SJSA1 (cell line): ENCODE results near the gene CASTOR1. TPM values are rescaled to one million over a fixed set of nuclear protein-coding genes. Genes with fewer than 3 reads are reported as not detected.

ENCODE experiments used
- DNase-seq, 2 experiments: peaks; one replicate each; pipeline ENCODE4 v3.0.0-alpha.2; 2015 to 2020; ENCODE audit warnings: low spot score in 2 of 2, low read depth in 1 of 2
- H3K27ac ChIP-seq: fragments of 250-450 bp; sonication (Bioruptor Pico); 2 replicates; pipeline ENCODE4 v1.5.1; 2020; ENCODE audit warnings: mild to moderate bottlenecking, moderate library complexity
- H3K27me3 ChIP-seq: fragments of 250-450 bp; sonication (Bioruptor Pico); replicated peaks from 2 replicates; pipeline ENCODE4 v1.5.1; 2020; ENCODE audit warnings: mild to moderate bottlenecking, moderate library complexity
- H3K36me3 ChIP-seq: fragments of 250-450 bp; sonication (Bioruptor Pico); 2 replicates; pipeline ENCODE4 v1.5.1; 2020; ENCODE audit warnings: mild to moderate bottlenecking
- H3K4me1 ChIP-seq: fragments of 250-450 bp; sonication (Bioruptor Pico); replicated peaks from 2 replicates; pipeline ENCODE4 v1.6.1; 2021; ENCODE audit warnings: mild to moderate bottlenecking
- H3K4me3 ChIP-seq: fragments of 250-450 bp; sonication (Bioruptor Pico); 2 replicates; pipeline ENCODE4 v1.5.1; 2020; ENCODE audit warnings: mild to moderate bottlenecking
- H3K9me3 ChIP-seq: fragments of 250-450 bp; sonication (Bioruptor Pico); replicated peaks from 2 replicates; pipeline ENCODE4 v1.5.1; 2020; ENCODE audit warnings: mild to moderate bottlenecking
- total RNA-seq: library from RNA; depleted of rRNA; stranded (reverse); fragments of >200 nt; shearing (Covaris generic); gene quantifications from 2 replicates; pipeline ENCODE4 v1.2.3, GENCODE V29; 2014

CASTOR1 gene
- total RNA-seq, 1 experiment from 2014 or later, result 9.1 TPM

- DNase-seq, result peak; percentile 45 to 69
- no peak overlapping the region for H3K27ac ChIP-seq
- no peak overlapping the region for H3K4me3 ChIP-seq
- H3K27me3 ChIP-seq, result no peaks in the 10 kb centered on the region
- peaks cover 54% of the 10 kb centered on the region for H3K4me1 ChIP-seq
- peaks cover 9% of the 10 kb centered on the region; the same call in 1 of the 2 replicates for H3K36me3 ChIP-seq
- no peaks in the 10 kb centered on the region for H3K9me3 ChIP-seq
These were observed 22.7 kb upstream of the CASTOR1 start for GRCh38 chr22:30312053-30312452.

GRCh38 chr22:30310881-30311771 lies 21.8 kb upstream of the CASTOR1 start:
- no peak for DNase-seq
- no peak overlapping the region for H3K4me3 ChIP-seq
- H3K27ac ChIP-seq, result no peak overlapping the region
- peaks cover 12% of the 10 kb centered on the region; the same call in 1 of the 2 replicates for H3K36me3 ChIP-seq
- H3K4me1 ChIP-seq, result peaks cover 50% of the 10 kb centered on the region
- H3K9me3 ChIP-seq, result no peaks in the 10 kb centered on the region
- no peaks in the 10 kb centered on the region for H3K27me3 ChIP-seq

- Histone ChIP-seq H3K9me3 (no peaks in the 10 kb centered on the region), H3K4me1 (peaks cover 42% of the 10 kb centered on the region), H3K4me3 (no peak overlapping the region), H3K27ac (no peak overlapping the region), H3K27me3 (no peaks in the 10 kb centered on the region), H3K36me3 (0 out of 2 replicates have a peak, but pooled peaks cover 7% of the 10 kb centered on the region)
- no peak for DNase-seq
These were observed 20.8 kb upstream of the CASTOR1 start for GRCh38 chr22:30309951-30310741.

- peaks cover 27% of the 10 kb centered on the region for H3K4me1 ChIP-seq
- H3K36me3 ChIP-seq, result peaks cover 11% of the 10 kb centered on the region; the same call in 1 of the 2 replicates
- no peaks in the 10 kb centered on the region for H3K9me3 ChIP-seq
- H3K4me3 ChIP-seq, result no peak overlapping the region
- DNase-seq, result no peak
- no peaks in the 10 kb centered on the region for H3K27me3 ChIP-seq
- H3K27ac ChIP-seq, result no peak overlapping the region
These were observed 19.4 kb upstream of the CASTOR1 start for GRCh38 chr22:30308518-30309230.

- no peaks in the 10 kb centered on the region for H3K9me3 ChIP-seq
- H3K4me1 ChIP-seq, result peaks cover 26% of the 10 kb centered on the region
These were observed 18.8 kb upstream of the CASTOR1 start for GRCh38 chr22:30308093-30308492.

GRCh38 chr22:30307041-30307574 lies 17.8 kb upstream of the CASTOR1 start:
- H3K27ac ChIP-seq, result no peak overlapping the region
- no peak overlapping the region for H3K4me3 ChIP-seq
- peaks cover 23% of the 10 kb centered on the region for H3K36me3 ChIP-seq
- no peaks in the 10 kb centered on the region for H3K9me3 ChIP-seq
- H3K27me3 ChIP-seq, result no peaks in the 10 kb centered on the region
- H3K4me1 ChIP-seq, result peaks cover 21% of the 10 kb centered on the region
- no peak for DNase-seq

More at GRCh38 chr22:30308093-30308492, 18.8 kb upstream of the CASTOR1 start:
- H3K36me3 ChIP-seq, result peaks cover 17% of the 10 kb centered on the region
- no peak overlapping the region for H3K4me3 ChIP-seq
- H3K27ac ChIP-seq, result no peak overlapping the region
- no peaks in the 10 kb centered on the region for H3K27me3 ChIP-seq
- no peak for DNase-seq

- Histone ChIP-seq H3K4me1 (peaks cover 18% of the 10 kb centered on the region), H3K4me3 (no peak overlapping the region), H3K27ac (no peak overlapping the region), H3K9me3 (no peaks in the 10 kb centered on the region), H3K36me3 (peaks cover 23% of the 10 kb centered on the region), H3K27me3 (no peaks in the 10 kb centered on the region)
- no peak for DNase-seq
These were observed 17.3 kb upstream of the CASTOR1 start for GRCh38 chr22:30306627-30307011.

- no peak for DNase-seq
- H3K9me3 ChIP-seq, result no peaks in the 10 kb centered on the region
- H3K4me3 ChIP-seq, result no peak overlapping the region
- no peak overlapping the region for H3K27ac ChIP-seq
- H3K27me3 ChIP-seq, result no peaks in the 10 kb centered on the region
- H3K4me1 ChIP-seq, result peaks cover 13% of the 10 kb centered on the region
- peaks cover 27% of the 10 kb centered on the region for H3K36me3 ChIP-seq
These were observed 16.8 kb upstream of the CASTOR1 start for GRCh38 chr22:30305906-30306626.

GRCh38 chr22:30305519-30305905 lies 16.2 kb upstream of the CASTOR1 start:
- Histone ChIP-seq H3K36me3 (peaks cover 32% of the 10 kb centered on the region), H3K27ac (no peak overlapping the region), H3K27me3 (no peaks in the 10 kb centered on the region), H3K9me3 (no peaks in the 10 kb centered on the region), H3K4me3 (no peak overlapping the region), H3K4me1 (peaks cover 12% of the 10 kb centered on the region)
- DNase-seq, result no peak

GRCh38 chr22:30304495-30305244 lies 15.4 kb upstream of the CASTOR1 start:
- no peaks in the 10 kb centered on the region for H3K9me3 ChIP-seq
- H3K27ac ChIP-seq, result no peak overlapping the region
- H3K36me3 ChIP-seq, result peaks cover 38% of the 10 kb centered on the region
- H3K4me3 ChIP-seq, result no peak overlapping the region
- no peak for DNase-seq
- H3K4me1 ChIP-seq, result peaks cover 12% of the 10 kb centered on the region
- no peaks in the 10 kb centered on the region for H3K27me3 ChIP-seq

GRCh38 chr22:30302810-30303138 lies 13.5 kb upstream of the CASTOR1 start:
- H3K36me3 ChIP-seq, result peaks cover 57% of the 10 kb centered on the region
- H3K9me3 ChIP-seq, result no peaks in the 10 kb centered on the region
- H3K4me3 ChIP-seq, result no peak overlapping the region
- H3K4me1 ChIP-seq, result peaks cover 12% of the 10 kb centered on the region
- H3K27ac ChIP-seq, result no peak overlapping the region
- no peaks in the 10 kb centered on the region for H3K27me3 ChIP-seq
- no peak for DNase-seq

- H3K27me3 ChIP-seq, result no peaks in the 10 kb centered on the region
- H3K36me3 ChIP-seq, result peaks cover 63% of the 10 kb centered on the region
- no peak overlapping the region for H3K27ac ChIP-seq
- H3K9me3 ChIP-seq, result no peaks in the 10 kb centered on the region
- DNase-seq, result no peak
- H3K4me3 ChIP-seq, result no peak overlapping the region
- peaks cover 12% of the 10 kb centered on the region for H3K4me1 ChIP-seq
These were observed 12.9 kb upstream of the CASTOR1 start for GRCh38 chr22:30301995-30302809.
